NCI-H446 treated with DMSO at 0.1 percent for 48 hours (cell line): ENCODE measurements around the gene NCBP3.
A peak's percentile ranks its signal among the peaks of the same experiment; 100 is the strongest.
"Not testable (repeated sequence)": the region's sequence is repeated elsewhere in the genome, so short reads cannot be mapped to it uniquely, and the experiment has no call there.

Experiments
- DNase-seq: peaks from one replicate; lab custom pipeline; 2025; lab: John Stamatoyannopoulos, UW

The NCBP3 gene

GRCh38 chr17:3847165-3847670, 1.2 kb upstream of the NCBP3 start:
- no peak for DNase-seq

- no peak for DNase-seq
These were observed 555 bp upstream of the NCBP3 start for GRCh38 chr17:3846437-3847164.

GRCh38 chr17:3845291-3845620, 790 bp downstream of the NCBP3 start:
- DNase-seq, result no peak

DNA sequence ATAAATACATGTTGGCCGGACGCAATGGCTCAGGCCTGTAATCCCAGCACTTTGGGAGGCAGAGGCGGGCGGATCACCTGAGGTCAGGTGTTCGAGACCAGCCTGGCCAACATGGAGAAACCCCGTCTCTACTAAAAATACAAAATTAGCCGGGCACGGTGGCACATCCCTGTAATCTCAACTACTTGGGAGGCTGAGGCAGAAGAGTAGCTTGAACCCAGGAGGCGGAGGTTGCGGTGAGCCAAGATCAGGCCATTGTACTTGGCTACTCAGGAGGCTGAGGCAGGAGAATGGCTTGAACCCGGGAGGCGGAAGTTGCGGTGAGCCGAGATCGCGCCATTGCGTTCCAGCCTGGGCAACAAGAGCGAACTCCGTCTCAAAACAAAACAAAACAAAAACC, 1.5 kb downstream of the NCBP3 start:
- DNase-seq, result not testable (repeated sequence)

- DNase-seq, result no peak
These were observed 2.0 kb downstream of the NCBP3 start for GRCh38 chr17:3843935-3844516.

DNA sequence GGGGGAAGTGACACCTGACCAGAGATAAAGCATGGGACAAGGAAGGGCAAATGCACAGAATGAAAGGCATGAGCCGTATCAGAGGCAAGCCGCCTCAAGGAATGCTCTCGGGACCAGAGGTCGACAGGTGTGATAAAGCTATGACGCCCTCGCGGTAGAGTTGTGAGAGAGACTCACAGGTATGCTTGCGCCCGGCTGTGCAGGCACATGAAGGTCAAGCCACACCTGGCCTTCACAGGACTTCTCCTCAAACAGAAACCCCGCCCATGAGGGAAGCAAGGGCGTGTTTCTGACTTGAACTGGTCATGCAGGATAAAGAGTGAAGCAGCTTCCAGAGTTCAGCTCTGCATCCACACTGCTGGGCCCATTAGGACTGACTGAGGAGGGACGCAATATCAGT, 7.8 kb downstream of the NCBP3 start:
- no peak for DNase-seq

GRCh38 chr17:3836551-3836950, 9.5 kb downstream of the NCBP3 start:
- no peak for DNase-seq

- DNase-seq, result no peak
These were observed 10.4 kb downstream of the NCBP3 start for GRCh38 chr17:3835410-3836229.

- DNase-seq, result no peak
These were observed 11.2 kb downstream of the NCBP3 start for GRCh38 chr17:3834811-3835210.

DNA sequence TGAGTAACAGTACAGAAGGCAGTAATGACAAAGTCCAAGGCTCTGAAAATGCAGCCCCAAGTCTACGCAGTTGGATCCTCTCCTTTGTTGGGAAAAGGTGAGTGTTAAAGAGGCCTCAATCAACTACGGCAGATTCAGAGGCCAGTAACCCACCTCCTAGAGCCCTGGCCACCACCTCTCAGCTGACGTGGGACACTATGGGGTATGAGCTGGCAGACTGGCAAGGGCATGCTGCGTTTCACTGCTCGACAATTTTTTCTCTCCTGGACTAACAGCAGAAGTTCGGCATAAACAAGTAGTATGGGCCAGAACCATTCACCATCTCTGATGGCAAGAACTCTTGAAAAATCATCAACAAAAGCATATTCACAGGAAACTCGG, 17.2 kb downstream of the NCBP3 start:
- no peak for DNase-seq

GRCh38 chr17:3828151-3828851, 17.7 kb downstream of the NCBP3 start:
- peak; percentile 69 for DNase-seq

- DNase-seq, result peak; percentile 0
These were observed 18.8 kb downstream of the NCBP3 start for GRCh38 chr17:3827124-3827773.

DNA sequence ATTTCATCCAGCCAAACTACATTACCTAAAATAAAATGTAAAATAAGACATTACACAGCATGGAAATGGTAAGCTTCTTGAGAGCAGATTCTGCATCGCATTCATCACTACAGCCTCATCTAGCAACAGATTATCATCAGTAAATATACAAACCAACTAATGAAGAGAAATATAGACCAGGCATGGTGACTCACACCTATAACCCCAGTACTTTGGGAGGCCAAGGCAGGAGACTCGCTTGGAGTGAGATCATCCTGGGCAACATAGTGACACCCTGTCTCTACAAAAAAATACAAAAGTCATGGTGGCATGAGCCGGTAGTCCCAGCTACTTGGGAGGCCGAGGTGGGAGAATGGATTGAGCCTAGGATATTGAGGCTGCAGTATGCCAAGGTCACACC, 19.9 kb downstream of the NCBP3 start:
- DNase-seq, result no peak

GRCh38 chr17:3821101-3821500, 24.9 kb downstream of the NCBP3 start:
- no peak for DNase-seq

GRCh38 chr17:3818786-3819185, 27.3 kb downstream of the NCBP3 start:
- no peak for DNase-seq

GRCh38 chr17:3817851-3818605, 28.0 kb downstream of the NCBP3 start:
- DNase-seq, result no peak

DNA sequence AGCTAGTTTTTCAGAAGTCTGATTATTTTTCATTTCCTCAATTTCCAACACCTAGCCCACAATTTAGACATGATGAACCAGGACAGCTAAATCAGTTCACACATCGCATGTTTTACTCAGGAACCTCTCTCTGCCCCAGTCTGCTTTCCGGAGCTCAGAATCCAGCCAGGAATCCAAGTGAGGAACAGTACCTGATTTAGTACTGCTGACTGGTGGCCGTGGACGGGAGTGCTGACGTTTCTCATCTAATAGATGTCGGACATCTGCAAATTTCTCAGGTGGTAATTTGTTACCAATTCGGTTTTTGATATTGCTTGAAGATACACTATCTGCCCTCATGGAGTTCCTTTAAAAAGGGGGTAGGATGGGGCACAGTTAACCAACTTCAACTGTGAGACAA, 30.1 kb downstream of the NCBP3 start:
- DNase-seq, result no peak

GRCh38 chr17:3815122-3815521, 30.9 kb downstream of the NCBP3 start:
- DNase-seq, result no peak

DNA sequence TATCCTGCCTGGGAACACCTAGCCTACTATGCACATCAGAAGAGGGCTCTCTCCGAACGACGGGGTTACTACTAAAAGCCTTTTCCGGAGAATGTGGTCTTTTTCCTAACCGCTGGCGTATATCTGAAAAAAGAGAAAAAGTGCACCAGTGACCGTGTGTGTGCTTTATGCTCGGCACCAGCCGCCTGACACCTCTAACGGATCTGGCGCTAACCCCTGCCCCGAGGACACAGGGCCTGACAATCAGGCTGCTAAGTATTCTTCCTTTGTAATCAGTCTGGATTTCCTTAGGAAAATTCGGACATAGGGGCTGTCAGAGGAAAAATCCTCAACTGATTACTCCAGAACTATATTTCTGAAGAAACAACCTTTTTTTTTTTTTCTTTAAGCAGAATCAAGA, 31.7 kb downstream of the NCBP3 start:
- no peak for DNase-seq

DNA sequence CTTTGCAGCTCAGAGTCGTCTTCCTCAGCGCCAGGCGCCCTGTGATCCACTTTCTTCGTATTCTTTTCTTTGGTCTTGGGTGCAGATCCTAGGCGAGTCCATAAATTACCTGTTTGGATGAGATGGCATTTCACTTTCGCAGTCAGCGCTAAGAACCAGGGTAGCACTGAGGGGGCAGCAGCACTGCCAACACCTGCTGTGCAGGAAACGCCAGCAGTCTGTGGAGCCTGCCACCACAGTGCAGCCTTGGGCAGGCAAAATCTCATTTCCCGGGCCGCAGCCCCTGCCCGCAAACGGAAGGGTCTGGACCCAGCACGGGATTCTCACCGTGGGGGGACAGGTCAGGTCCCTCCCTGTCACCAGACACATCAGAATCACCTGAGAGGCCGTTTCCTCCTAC, 32.9 kb downstream of the NCBP3 start:
- DNase-seq, result no peak

DNA sequence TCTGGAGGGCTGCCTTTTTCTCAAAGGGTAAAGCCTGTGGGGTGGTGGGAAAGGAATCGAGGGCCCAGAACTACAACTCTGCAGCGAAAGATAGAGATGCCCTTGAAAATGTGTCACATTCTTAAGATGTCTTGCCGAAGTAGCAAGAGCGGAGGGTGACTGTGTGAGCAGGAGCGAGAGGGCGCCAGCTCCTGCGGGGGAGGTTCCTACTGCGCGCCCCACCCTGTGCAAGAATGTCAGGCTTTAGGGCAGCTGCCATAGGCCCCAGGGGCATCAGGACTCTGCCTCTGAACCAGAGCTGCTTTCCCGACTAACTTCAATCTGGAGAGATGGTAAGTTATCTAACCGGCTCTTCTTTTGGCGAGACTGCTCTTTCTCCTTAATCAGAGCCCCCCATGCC, 33.3 kb downstream of the NCBP3 start:
- DNase-seq, result no peak
